AG10803 (cell line): Measurements from ENCODE around the gene SLC66A3.

Experiments
- DNase-seq: peaks from one replicate; pipeline ENCODE4 v3.0.0; 2010; ENCODE audit warnings: low read depth
- H3K4me3 ChIP-seq: 2 replicates; pipeline ENCODE4 v1.5.1; 2011; ENCODE audit warnings: mild to moderate bottlenecking, low read length, control low read depth
- TF ChIP-seq, protein P1 (sequence below): conservative IDR thresholded peaks from 2 replicates; pipeline ENCODE4 v1.5.1; 2011; ENCODE audit warnings: mild to moderate bottlenecking, low read length, control low read depth, inconsistent platforms

SLC66A3 gene

DNA sequence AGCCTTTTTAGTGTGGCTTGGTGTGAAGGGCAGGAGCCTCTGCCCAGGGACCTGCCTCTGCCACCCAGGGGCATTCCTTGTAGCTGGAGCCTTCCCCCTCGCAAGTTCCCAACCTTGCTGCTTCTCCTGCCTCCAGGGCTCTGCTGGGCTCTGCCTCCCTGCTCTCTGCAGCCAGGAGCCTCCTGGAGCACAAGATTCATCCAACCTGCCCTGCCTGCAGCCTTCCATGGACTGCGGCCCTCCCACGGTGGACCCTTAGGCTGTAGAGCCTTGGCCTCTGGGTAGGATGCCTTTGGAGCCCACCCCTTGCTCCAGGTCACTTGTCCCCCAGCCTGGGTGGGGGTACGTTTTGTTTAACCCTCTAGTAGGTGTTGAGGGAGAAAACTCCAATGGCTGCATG is 2.5 kb downstream of the SLC66A3 start:
- no peak for DNase-seq
- TF ChIP-seq, protein P1, sequence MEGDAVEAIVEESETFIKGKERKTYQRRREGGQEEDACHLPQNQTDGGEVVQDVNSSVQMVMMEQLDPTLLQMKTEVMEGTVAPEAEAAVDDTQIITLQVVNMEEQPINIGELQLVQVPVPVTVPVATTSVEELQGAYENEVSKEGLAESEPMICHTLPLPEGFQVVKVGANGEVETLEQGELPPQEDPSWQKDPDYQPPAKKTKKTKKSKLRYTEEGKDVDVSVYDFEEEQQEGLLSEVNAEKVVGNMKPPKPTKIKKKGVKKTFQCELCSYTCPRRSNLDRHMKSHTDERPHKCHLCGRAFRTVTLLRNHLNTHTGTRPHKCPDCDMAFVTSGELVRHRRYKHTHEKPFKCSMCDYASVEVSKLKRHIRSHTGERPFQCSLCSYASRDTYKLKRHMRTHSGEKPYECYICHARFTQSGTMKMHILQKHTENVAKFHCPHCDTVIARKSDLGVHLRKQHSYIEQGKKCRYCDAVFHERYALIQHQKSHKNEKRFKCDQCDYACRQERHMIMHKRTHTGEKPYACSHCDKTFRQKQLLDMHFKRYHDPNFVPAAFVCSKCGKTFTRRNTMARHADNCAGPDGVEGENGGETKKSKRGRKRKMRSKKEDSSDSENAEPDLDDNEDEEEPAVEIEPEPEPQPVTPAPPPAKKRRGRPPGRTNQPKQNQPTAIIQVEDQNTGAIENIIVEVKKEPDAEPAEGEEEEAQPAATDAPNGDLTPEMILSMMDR, result no peak
- no peak overlapping the region for H3K4me3 ChIP-seq

DNA sequence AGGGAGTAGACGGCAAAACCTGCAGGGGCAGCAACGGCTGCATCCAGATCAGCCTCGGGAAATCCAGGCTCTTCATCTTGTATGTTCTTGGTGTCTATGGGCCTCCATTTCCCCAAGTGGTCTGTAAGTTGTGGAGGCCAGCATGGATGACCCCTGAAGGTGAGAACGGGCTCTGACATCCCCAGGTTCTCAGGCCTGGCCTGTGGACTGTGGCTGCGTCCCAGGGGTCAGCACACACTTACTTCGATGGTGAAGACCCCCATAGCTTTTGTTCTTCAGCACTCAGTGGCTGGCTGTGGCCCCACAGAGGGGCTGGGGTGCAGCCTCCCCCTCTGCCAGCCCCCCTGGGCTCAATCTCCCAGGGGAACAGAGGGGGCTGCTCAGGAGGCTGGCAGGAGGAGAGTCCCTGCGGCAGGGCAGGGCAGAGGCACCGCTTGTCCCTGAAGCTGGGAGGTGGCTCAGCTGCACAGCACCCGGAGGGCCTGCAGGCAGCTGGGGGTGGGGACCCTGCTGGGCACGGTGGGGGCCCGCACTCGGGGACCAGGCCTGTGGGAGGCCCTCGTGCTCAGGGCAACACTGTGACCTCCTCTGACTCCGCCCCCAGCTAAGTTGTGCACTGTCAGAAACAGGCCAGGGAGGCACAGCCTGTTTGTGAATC is 3.8 kb downstream of the SLC66A3 start:
- DNase-seq, result no peak
- TF ChIP-seq, protein P1, result no peak
- no peak overlapping the region for H3K4me3 ChIP-seq

DNA sequence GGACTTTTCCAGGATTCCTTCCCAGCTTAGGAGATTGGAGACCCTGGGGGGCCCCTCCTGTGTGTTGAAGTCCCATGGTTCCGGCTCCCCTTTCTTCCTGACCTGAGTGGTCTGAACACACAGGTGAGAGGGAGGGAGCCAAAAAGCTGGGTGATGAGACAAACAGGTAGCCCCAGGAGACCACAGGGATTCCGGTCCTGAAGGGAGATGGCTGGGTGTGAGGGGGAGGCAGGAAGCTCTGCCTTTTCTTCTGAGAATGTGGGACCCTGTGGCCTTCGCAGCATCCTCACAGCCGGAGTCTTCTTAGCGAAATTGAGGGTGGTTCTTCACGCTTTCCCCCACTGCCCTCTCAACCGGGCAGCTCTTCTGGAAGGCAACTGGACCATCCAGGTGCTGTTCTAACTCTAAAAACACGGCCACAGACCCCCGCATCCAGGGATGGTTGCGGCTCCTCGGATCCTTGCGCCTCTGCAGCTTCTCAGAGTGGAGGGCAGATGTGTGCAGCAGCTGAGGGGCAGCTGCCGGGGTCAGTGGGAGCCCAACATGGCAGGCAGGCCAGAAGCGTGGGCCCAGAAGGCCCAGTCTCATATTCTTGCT is 4.4 kb downstream of the SLC66A3 start:
- no peak for DNase-seq
- H3K4me3 ChIP-seq, result no peak overlapping the region
- TF ChIP-seq, protein P1, result no peak

DNA sequence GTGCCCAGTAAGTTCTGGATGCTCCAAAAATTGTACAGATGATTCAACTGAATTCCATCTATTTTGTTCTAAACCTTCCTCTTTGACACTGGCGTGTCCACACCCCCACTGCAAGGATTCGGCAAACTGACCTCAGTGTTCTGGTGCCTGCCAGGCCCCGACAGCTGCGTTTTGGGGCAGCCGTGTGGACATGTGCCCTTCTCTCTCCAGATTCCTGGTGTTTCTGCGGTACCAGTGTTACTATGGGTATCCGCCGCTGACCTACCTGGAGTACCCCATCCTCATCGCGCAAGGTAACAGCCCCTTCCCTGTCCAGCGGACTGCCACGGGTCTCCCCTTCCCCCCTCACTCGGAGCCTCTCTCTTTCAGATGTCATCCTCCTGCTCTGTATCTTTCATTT is 5.0 kb downstream of the SLC66A3 start:
- TF ChIP-seq, protein P1, result no peak
- no peak overlapping the region for H3K4me3 ChIP-seq
- DNase-seq, result no peak

DNA sequence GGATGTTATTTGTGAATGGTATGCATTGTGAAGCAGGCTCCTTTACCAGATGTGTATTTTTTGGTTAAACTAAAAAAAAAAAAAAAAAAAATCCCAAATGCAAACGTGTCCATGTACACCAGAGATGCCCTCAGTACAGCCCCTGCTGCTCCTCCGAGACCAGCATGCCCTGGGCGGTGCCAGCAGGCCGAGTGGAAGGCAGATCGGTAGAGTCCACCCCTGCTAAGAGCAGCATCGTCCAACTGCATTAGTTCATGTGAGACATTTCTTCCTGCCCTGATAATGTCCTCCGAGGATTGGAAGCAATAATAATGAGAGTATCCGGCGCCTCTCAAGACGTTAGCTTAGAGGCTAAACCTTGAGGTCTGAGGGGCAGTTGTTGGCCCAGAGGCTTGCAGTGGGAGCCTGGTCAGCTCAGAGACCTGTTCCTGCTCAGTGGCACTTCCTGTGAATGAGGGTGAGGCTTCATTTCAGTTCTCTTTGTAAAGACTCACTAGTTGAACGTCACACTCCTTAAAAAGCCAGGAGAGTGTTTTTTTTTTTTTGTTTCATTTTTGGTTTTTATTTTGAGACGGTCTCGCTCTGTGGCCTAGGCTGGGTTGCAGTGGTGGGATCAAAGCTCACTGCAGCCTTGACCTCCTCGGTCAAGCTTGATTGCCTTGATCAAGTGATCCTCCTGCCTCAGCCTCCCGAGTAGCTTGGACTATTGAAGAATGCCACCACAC is 5.6 kb downstream of the SLC66A3 start:
- TF ChIP-seq, protein P1, result no peak
- H3K4me3 ChIP-seq, result no peak overlapping the region
- no peak for DNase-seq

DNA sequence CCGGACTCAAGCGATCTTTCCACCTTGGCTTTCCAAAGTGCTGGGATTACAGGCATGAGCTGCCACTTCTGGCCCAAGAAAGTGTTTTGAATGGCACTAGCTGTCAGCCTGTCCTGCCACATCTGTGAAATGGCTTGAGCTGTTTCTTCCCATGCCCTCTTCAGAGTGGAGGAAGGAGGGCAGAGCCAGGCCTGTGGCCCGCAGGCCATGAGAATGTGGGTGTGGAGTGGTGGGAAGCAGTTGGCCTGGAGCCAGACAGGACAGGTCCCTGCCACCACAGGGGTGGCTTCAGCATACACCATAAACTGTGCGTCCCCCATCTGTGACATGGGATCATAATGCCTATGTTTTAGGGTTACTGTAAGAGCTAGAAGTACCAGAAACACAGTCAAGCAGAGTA is 6.5 kb downstream of the SLC66A3 start:
- TF ChIP-seq, protein P1, result no peak
- no peak overlapping the region for H3K4me3 ChIP-seq
- DNase-seq, result no peak
